Right kidney (tissue), 1 donor: ENCODE measurements around the gene RFC4.
"Not testable (repeated sequence)": the region's sequence is repeated elsewhere in the genome, so short reads cannot be mapped to it uniquely, and the experiment has no call there.

ENCODE experiments used
- DNase-seq: peaks from one replicate; pipeline ENCODE4 v3.0.0-alpha.2; 2016

RFC4 gene

DNA sequence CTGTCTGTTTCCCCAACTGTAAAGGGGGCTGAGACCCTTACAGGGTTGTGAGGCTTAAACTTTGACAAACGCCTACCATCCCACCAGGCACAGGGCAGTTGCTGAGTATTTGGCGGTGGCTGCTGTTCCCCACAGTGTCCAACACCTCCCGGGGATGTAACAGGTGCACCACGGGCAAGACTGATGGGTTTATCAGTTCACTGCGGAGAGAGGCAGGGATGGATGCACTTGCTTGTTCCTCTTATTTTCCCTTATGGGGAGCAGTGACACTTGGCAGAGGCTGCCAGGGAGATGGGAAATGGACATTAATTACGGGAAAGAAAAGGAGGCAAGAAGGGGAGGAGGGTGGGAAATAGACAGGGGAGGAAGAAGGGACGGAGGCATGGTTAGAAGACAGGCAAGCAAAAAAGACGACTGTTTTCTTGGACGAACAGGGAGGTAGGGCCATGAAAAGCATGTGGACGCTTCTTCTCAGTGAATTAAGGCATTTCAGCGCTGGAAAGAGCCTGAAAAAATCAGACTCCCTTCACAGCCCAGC, 19.7 kb upstream of the RFC4 start:
- peak; percentile 44 for DNase-seq

DNA sequence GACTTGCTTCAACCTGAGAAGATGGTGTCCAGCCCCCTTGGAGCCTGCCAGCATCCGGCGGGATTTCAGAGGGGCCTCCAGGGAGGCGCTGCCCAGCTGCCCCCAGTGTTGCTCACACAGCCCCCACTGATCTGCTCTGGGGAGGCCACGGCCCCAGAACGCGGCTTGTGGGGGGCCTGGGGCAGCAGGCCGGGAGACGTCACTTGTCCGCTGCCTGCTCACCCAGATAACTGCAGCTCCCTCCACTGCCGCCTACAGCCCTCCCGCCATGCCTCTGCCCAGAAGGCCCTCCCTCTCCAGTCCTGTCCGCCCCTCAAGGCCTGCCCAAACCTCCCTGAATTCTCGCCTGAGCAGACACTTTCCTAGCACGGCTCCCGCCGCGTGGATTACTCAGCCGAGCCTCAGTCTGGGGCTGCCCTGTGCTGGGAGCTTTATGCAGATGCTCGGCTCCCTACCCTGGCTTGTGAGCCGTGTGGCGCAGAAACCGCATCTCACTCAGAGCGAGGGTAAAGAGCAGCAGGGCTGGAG, 19.1 kb upstream of the RFC4 start:
- peak; percentile 63 for DNase-seq

DNA sequence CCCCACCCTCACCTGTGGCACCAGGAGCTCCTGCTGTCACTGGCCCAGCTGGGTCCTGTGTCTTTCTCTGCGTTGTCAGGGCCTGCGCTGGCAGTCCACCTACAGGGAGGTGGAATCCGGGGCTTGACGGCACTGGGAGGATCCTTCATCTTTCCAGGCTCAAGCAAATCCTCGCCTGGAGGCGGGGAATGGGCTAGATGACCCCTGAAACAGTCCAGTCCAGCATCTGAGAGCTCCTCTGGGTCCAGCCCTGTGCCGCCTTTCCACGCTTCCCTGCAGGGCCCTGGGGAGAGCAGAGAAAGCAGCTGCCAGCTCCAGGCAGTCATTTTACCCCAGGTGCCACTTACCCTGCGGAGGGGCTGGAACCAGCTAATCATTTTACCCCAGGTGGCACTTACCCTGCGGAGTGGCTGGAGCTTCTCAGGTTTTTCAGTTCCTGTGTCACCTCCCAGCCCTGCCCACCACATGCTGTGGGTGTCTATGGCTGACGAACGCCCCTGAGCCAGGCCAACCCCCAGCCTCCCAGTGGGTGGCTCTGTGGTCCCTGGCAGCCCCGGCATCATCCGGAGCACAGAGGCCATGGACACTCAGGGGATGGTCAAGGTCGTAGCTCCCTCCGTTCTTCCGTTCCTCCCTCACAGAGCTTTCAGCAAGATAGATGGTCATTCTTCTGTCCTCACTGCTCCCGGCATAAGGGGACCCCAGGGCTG, 18.3 kb upstream of the RFC4 start:
- DNase-seq: no peak

DNA sequence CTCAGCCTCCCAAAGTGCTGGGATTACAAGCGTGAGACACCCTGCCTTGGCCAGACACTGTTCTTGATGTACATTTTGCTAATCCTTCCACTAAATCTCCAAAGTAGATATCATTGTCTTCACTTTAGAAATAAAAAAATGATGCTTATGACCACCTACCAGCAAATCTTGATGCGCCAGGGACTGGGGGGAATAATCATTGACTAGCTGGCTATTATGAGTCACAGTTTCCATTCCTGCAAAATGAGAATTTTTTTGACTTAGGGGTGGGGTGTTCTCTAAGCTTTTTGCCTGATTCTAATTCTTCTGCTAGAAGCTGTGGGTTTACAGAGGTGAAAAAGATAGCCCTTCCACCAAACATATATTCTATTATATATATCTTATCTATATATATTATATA, 17.1 kb upstream of the RFC4 start:
- no peak for DNase-seq

DNA sequence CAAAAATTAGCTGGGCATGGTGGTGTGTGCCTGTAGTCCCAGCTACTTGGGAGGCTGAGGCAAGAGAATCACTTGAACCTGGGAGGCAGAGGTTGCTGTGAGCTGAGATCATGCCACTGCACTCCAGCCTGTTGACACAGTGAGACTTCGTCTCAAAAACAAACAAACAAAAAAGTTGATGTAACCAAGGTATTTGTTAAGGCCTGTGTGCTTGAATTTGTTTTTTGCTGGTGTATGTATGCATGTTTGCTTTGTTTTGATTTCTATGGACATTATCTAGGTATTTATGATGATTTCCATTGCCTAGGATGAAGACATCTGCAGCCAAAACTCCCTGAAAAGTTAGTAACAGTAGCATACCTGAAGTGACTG, 16.1 kb upstream of the RFC4 start:
- DNase-seq: not testable (repeated sequence)

DNA sequence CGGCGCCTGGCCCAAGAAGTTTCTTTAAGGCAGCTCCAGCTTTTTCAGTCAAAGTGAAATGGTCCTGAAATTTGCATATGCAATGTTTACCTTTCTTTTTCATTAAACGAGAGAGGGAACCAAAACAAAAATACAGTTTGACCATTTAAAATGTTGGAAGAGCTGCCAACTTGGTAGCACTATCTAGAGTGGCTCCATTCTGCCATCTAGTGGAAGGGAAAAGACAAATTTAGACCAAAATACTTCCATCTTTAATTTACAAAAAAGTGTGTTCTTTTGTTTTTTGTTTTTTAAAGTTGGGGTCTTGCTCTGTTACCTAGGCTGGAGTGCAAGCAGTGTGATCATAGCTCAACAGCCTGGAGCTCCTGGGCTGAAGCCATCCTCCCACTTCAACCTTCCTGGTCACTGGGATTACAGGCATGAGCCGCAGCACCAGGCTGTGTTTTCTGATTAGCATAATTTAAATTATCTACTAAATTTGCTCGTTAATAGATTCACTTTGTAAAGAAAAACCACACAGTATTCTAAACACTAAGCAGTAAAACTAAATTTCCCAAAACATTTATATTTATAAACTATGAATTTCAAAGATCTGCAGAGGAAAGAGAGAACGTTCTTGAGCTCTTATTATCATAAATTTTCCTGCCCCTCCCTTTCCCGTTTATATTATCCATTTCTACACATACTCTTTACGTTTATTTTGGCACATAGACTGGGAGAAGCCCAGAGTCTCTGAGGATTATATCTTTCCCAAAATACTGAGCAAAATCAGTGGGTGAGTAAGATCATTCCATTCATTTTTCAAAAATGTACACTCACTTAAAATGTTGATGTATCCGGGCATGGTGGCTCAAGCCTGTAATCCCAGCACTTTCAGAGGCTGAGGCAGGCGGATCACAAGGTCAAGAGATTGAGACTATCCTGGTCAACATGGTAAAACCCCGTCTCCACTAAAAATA, 15.4 kb upstream of the RFC4 start:
- no peak for DNase-seq

DNA sequence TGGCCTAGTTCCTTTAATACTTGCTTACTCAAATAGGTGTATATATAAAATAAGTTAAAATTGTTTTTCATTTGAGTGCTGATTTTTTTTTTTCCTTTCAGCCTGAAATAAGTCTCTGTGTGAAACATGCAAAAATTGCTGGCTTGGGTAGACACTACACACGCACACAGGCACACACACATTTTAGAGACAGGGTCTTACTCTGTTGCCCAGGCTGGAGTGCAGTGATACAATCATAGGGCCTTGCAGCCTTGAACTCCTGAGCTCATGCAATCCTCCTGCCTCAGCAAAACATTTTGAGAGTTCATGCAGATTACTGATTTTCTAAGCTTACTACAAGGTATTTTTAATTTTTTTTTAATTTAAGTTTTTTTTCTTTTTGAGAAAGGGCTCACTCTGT, 12.7 kb upstream of the RFC4 start:
- DNase-seq: no peak

DNA sequence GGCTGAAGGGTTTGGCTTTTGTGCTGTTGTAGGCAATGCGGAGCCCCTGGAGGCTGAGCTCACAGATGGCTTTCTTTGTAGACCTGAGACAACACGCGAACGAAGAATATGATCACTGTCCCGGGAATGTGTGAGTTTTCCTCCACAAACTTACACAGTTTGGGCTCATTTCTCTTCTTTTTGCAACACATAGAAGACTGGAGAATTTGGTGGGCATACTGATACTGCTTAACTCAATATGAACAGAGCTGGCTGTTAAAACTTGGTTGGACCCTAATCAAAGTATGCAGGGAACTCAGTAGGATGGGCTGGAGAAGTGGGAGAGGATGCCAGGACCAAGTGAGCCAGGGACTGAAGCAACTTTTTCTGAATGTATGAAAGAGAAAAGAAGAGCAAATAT, 12.2 kb upstream of the RFC4 start:
- no peak for DNase-seq

DNA sequence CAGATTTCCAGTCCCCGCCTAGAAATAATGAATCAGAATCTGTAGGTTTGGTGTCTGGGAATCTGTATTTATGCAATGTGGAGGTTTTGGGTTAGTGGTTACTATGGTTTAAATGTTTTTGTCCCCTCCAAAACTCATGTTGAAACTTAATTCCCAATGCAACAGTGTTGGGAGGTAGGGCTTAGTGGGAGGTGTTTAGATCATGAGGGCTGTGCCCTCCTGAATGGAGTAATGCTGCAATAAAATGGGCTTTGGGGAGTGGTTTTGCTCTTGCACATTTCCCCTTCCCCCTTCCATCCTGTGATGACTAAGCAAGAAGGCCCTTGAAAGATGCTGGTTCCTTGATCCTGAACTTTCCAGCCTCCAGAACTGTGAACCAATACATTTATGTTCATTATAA, 9.2 kb upstream of the RFC4 start:
- DNase-seq: no peak

DNA sequence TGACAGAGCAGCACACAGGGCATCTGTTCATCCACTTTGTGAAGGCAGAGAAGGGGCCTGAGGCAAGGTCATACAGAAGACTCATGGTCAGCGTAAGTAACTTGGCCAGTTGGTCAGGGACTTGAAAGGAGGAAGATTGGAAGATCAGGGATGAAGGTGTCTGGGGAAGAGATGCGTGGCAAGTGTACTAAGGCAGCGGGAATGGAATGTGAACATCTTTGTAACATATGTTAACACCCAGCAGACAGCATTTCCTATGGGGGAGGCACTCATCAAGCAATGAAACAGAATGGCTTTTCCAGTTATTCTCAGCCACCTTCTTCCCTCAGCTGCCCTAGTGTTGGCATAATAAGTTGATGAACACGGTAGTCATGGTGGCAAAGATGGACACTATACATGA, 7.8 kb upstream of the RFC4 start:
- no peak for DNase-seq

DNA sequence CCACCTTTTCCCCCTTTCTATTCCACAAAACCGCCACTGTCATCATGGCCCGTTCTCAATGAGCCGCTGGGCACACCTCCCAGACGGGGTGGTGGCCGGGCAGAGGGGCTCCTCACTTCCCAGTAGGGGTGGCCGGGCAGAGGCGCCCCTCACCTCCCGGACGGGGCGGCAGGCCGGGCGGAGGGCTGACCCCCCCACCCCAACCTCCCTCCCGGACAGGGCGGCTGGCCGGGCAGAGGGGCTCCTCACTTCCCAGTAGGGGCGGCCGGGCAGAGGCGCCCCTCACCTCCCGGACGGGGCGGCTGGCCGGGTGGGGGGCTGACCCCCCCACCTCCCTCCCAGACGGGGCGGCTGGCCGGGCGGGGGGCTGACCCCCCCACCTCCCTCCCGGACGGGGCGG, 5.0 kb upstream of the RFC4 start:
- not testable (repeated sequence) for DNase-seq

DNA sequence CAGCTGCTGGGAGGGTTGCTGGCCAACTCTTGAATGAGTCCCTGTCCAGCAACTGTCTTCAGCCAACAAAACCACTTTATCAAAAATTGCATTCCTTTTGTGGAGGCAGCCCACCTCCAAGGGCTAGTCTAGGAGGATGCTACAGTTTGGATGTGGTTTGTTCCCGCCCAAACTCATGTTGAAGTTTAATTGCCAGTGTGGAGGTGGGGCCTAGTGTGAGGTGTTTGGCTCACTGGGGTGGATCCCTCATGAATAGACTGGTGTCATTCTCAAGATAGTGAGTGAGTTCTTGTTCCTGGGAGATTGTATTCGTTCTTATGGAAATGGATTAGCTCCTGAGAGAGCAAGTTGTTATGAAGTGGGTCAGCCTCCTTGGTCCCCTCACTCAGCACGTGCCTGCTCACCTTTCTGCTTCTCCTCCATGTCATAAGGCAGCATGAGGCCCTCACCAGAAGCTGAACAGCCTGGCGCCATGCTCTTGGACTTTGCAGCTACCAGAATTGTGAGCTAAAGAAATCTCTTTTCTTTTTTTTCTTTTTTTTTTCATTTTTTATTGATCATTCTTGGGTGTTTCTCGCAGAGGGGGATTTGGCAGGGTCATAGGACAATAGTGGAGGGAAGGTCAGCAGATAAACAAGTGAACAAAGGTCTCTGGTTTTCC, 4.2 kb upstream of the RFC4 start:
- no peak for DNase-seq

DNA sequence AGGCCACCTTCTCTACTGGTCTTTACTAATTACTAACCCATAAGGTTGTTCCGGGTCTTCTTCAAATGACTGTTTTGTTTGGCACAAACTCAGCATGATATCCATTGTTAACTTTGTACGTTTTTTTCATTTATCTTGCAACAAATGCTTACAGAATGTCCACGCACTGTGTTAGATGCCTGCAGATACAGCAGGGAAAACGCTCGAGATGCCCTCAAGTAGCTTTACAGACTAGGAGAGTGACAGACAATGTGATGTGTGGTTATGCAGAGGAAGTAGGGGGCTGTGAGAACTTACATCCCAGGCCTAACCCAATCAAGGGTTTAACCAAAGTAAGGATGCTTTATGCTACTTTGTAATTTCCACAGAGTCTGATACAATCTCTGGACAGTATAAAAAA, 949 bp upstream of the RFC4 start:
- DNase-seq: no peak

DNA sequence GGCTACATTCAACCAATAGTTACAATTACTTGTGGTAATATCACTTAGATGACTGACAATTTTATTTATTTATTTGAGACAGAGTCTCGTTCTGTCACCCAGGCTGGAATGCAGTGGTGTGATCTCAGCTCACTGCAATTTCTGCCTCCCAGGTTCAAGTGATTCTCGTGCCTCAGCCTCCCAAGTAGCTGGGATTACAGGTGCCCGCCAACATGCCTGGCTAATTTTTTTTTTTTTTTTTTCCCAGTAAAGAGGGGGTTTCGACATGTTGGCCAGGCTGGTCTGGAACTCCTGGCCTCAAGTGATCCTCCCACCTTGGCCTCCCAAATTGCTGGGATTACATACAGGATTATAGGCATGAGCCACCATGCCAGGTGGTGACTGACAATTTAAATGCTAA, 2.8 kb downstream of the RFC4 start:
- DNase-seq: not testable (repeated sequence)

DNA sequence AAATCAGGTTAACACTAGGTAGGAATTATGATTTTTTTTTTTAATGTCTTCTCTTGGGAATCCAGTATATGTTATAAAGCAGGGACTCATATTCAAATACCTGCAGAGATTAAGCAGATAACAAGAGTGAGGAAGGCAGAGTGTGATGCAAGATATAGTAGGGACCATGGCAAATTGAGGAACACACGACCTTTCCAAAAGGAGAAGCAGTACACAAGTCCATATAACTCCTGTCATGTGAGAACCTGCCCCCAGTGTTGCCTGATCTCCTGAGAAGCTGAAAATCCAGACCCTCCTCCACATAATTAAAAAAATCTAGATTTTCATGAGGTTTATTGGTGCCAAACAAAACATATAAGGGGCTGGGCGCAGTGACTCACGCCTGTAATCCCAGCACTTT, 3.6 kb downstream of the RFC4 start:
- DNase-seq: no peak

DNA sequence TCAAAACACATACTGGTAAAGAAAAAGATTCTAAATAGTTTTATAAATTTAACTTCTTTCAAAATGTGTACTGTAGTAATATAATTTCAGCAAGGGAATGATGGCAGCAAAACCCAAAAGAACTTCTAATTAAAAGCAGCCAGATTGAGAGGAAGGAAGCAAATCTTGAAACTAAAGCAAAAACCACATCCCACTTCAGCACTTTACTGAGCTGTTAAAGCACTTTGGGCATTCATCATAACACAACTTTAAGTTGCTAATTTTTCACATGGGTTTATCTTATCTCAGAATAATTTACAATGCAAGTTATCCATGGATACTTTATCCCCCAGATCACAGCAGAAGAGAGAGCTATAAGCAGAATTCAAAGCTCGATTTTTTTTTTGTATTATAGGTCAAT, 6.0 kb downstream of the RFC4 start:
- no peak for DNase-seq

DNA sequence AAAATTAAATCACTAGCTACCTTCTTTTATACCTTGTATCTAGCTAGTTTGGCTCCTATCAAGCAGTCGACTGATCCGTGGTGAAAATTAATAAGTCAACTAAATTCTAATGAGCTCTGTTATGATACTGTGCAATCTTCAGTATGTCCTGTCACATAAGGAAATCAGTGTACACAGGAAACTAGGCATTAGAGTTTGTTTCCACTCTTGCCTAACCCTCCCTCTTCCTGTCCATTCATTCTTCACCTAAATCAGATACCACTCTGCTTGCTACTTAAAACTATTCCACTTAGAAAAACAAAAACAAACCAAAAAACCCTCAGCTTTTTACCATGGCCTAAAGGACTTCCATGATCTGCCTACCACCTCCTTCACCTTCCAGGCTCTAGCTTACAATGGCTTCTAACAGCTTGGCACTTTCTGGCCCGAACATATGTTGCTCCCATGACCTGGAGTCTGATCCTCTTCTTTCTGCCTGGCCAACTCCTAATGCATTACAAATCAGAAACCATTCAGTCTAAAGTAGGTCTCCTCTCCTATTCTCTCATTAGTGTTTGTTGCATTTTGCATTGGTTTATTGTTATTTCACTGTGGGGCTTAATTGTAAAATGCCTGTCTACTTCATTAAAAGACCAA, 7.9 kb downstream of the RFC4 start:
- DNase-seq: no peak

DNA sequence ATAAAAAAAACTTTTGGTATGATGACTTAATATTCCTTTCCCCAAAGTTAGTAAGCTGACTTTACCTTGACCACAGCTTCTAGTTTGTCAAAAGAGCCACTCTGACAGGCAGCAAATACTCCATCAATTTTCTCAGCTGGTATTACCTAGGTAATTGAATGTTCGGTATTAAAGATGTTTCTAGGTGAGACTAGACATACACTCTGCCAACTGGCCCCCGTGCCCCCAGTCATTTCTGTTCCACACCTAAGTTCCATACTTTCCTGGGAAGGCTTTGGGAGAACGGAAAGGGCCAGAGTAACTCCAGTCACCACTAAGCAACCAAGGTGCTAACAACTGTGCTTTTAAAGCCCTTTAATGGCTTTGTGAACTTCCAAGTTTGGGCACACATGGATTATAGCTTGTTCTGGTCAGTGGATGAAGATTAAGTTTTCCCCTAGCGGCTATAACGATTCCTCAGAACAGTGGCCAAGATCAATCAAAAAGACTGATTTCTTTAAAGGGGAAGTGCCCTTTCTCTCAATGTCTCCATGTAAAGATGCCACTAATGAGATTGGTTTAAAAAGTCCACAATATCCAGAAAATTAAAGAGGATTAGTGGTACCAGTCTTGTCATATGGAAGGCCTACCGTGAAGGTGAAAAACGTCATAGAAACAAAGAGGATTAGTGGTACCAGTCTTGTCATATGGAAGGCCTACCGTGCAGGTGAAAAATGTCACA, 15.9 kb downstream of the RFC4 start:
- DNase-seq: no peak

DNA sequence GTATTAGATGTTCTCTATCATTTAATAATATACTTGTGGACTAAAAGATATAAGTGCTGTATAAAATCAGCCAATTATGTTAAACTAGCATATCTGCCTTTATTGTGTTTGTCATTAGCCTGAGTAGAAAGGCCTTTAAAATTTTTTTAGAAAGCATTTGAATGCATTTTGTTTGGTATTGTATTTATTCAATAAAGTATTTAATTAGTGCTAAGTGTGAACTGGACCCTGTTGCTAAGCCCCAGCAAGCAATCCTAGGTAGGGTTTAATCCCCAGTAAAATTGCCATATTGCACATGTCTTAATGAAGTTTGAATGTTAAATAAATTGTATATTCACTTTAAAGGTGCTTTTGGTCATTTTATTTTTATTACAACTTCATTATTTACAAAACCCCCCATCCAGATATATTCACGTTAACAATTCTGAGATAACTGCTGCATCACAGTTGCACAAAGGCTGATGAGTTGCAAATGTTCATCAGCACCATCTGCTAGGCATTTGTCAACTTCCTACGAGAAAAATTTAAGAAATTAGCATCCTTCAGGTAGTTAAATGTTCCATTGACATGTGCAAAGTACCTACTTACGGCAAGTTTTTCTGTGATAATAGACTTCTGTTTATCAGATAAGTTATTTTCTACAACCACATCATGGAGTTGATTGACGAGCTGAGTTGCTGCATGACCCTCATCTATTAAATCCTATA, 16.6 kb downstream of the RFC4 start:
- no peak for DNase-seq

DNA sequence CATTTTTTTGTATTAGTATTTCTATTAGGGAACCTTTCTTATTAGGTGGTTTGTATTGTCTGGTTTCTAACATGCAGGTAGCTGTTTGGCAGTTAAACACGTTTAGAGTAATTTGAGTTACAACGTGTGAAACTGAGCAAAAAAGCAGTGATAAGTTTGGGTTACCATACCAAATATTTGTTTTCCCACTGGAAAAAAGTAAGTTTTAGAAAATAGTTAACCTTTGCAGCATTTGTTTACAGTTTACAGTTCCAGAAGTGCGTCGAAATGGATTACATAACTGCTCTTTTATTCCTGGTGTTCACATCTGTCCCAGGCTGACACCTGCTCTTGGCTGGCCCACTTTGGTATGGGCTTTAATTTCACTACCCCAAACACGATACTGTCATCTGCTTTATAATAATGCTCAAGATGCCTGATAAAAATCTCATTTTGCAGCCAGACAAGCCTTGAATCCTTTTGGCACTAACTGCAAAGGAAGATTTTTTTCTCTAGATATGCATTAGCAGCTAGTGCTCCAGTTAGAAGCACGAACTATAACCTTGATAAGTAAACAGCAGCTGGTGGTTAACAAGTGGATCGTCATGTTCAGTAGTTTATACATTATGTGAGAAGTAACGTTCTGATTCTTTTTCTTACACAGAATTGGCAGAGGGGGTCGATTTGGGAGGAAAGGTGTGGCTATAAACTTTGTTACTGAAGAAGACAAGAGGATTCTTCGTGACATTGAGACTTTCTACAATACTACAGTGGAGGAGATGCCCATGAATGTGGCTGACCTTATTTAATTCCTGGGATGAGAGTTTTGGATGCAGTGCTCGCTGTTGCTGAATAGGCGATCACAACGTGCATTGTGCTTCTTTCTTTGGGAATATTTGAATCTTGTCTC, 17.6 kb downstream of the RFC4 start:
- no peak for DNase-seq
